SK-N-SH (cell line): ENCODE measurements around the gene C1orf35. TPM values are rescaled to one million over a fixed set of nuclear protein-coding genes. Genes with fewer than 3 reads are reported as not detected.
A peak's percentile ranks its signal among the peaks of the same experiment; 100 is the strongest.

Experiments used
- CTCF ChIA-PET: fragments of 300-600, 350-600 bp; formaldehyde crosslinking; extraction: SDS; loops from one replicate; lab custom pipeline; 2021; lab: Yijun Ruan, JAX
- POLR2A ChIA-PET: fragments of 350-600 bp; sonication (Branson Sonifier 250); formaldehyde crosslinking; extraction: SDS; loops from one replicate; lab custom pipeline; 2020; ENCODE audit warnings: antibody characterized with exemption, inconsistent platforms; lab: Yijun Ruan, JAX
- DNase-seq: peaks from one replicate; pipeline ENCODE4 v3.0.0; 2012
- H2AFZ ChIP-seq: fragments of 200-600 bp; sonication (generic); 2 replicates; pipeline ENCODE4 v1.8.1; 2016; ENCODE audit warnings: antibody characterized with exemption, mild to moderate bottlenecking, low read depth
- H3F3A ChIP-seq: fragments of 200-600 bp; sonication (generic); replicated peaks from 2 replicates; pipeline ENCODE3; 2016; ENCODE audit warnings: antibody characterized with exemption, mild to moderate bottlenecking; ENCODE audit not compliant: insufficient read depth
- H3K27ac ChIP-seq, 2 experiments: fragments of 200-500 bp in 1 of 2; fragments of 200-600 bp in 1 of 2; sonication (Bioruptor generic) in 1 of 2; sonication (generic), shearing (Covaris generic) in 1 of 2; 2 replicates each; pipeline versions ENCODE4 v1.5.1 to v1.6.1; 2014 to 2016; ENCODE audit warnings: low read depth in 2 of 2, inconsistent platforms in 1 of 2, low read length in 1 of 2, mild to moderate bottlenecking in 1 of 2, mixed read lengths in 1 of 2
- H3K27me3 ChIP-seq: fragments of 200-600 bp; sonication (generic), shearing (Covaris generic); 2 replicates; pipeline ENCODE4 v1.6.1; 2016; ENCODE audit warnings: mixed run types; ENCODE audit not compliant: insufficient read depth
- H3K36me3 ChIP-seq, 2 experiments: fragments of 200-500 bp in 1 of 2; fragments of 200-600 bp in 1 of 2; sonication (Bioruptor generic) in 1 of 2; sonication (generic) in 1 of 2; replicated peaks in 1 of 2; 2 replicates each; pipeline versions ENCODE3 to v1.5.1; 2014 to 2016; ENCODE audit warnings: low read length in 1 of 2, mild to moderate bottlenecking in 1 of 2; ENCODE audit not compliant: insufficient read depth in 2 of 2, control insufficient read depth in 1 of 2
- H3K4me1 ChIP-seq, 2 experiments: fragments of 200-500 bp in 1 of 2; fragments of 200-600 bp in 1 of 2; sonication (Bioruptor generic) in 1 of 2; sonication (generic), shearing (Covaris generic) in 1 of 2; 2 replicates each; pipeline versions ENCODE4 v1.5.1 to v1.6.1; 2014 to 2016; ENCODE audit warnings: low read depth in 1 of 2, low read length in 1 of 2, mixed run types in 1 of 2; ENCODE audit not compliant: insufficient read depth in 2 of 2, control insufficient read depth in 1 of 2
- H3K4me2 ChIP-seq: fragments of 200-600 bp; sonication (generic), shearing (Covaris generic); 2 replicates; pipeline ENCODE4 v1.6.1; 2017; ENCODE audit warnings: mixed run types
- H3K4me3 ChIP-seq, 2 experiments: fragments of 200-500 bp in 1 of 2; fragments of 200-600 bp in 1 of 2; sonication (Bioruptor generic) in 1 of 2; sonication (generic), shearing (Covaris generic) in 1 of 2; 2 replicates each; pipeline versions ENCODE4 v1.5.1 to v1.8.1; 2014 to 2016; ENCODE audit warnings: low read depth in 2 of 2, inconsistent platforms in 1 of 2, low read length in 1 of 2, mild to moderate bottlenecking in 1 of 2, mixed read lengths in 1 of 2, moderate library complexity in 1 of 2
- H3K79me2 ChIP-seq: fragments of 200-600 bp; sonication (generic); 2 replicates; pipeline ENCODE4 v1.8.1; 2017; ENCODE audit warnings: mild to moderate bottlenecking; ENCODE audit not compliant: insufficient read depth
- H3K9ac ChIP-seq: fragments of 200-600 bp; sonication (generic); 2 replicates; pipeline ENCODE4 v1.6.1; 2017; ENCODE audit warnings: mixed run types
- H3K9me2 ChIP-seq: fragments of 200-600 bp; sonication (generic); 2 replicates; pipeline ENCODE4 v1.6.1; 2017; ENCODE audit warnings: mixed run types
- H3K9me3 ChIP-seq: fragments of 200-600 bp; sonication (generic); 2 replicates; pipeline ENCODE4 v1.6.1; 2017; ENCODE audit warnings: mixed run types, mild to moderate bottlenecking, moderate library complexity
- H4K20me1 ChIP-seq: fragments of 200-600 bp; sonication (generic); 2 replicates; pipeline ENCODE4 v1.6.1; 2017; ENCODE audit warnings: mild to moderate bottlenecking, mixed run types; ENCODE audit not compliant: insufficient read depth
- CHD2 ChIP-seq: fragments of 150-350 bp; IDR thresholded peaks from 2 replicates; pipeline ENCODE4 v1.6.1; 2018; ENCODE audit warnings: low read length; ENCODE audit not compliant: partially characterized antibody
- EZH2phosphoT487 ChIP-seq: fragments of 200-600 bp; sonication (generic); IDR thresholded peaks from 2 replicates; pipeline ENCODE4 v1.6.1; 2017; ENCODE audit warnings: low read depth, mixed run types, mild to moderate bottlenecking, antibody characterized with exemption, moderate library complexity, borderline replicate concordance
- FOSL2 ChIP-seq: IDR thresholded peaks from 2 replicates; pipeline ENCODE4 v1.4.0; 2012; ENCODE audit warnings: low read depth, mild to moderate bottlenecking, moderate library complexity, borderline replicate concordance
- GABPA ChIP-seq: IDR thresholded peaks from 2 replicates; pipeline ENCODE4 v1.4.0; 2012; ENCODE audit warnings: low read depth, mild to moderate bottlenecking
- GATA2 ChIP-seq: sonication (generic); formaldehyde crosslinking; IDR thresholded peaks from 2 replicates; pipeline ENCODE4 v1.5.0; 2020; ENCODE audit warnings: mild to moderate bottlenecking, missing genetic modification reagents
- JUND ChIP-seq: IDR thresholded peaks from 2 replicates; pipeline ENCODE4 v1.4.0; 2012
- MEF2A ChIP-seq: IDR thresholded peaks from 2 replicates; pipeline ENCODE4 v1.4.0; 2012; ENCODE audit warnings: low read depth, borderline replicate concordance
- MXI1 ChIP-seq: IDR thresholded peaks from 2 replicates; pipeline ENCODE4 v1.6.1; 2012; ENCODE audit warnings: mild to moderate bottlenecking, low read depth, low read length, improper control_type of control experiment
- NRF1 ChIP-seq: IDR thresholded peaks from 2 replicates; pipeline ENCODE4 v1.6.1; 2012; ENCODE audit warnings: low read depth, mild to moderate bottlenecking, low read length
- POLR2AphosphoS5 ChIP-seq: IDR thresholded peaks from 2 replicates; pipeline ENCODE4 v1.6.1; 2012; ENCODE audit warnings: low read depth, low read length
- RAD21 ChIP-seq: IDR thresholded peaks from 2 replicates; pipeline ENCODE4 v1.6.1; 2012; ENCODE audit warnings: mild to moderate bottlenecking, low read length
- RCOR1 ChIP-seq: fragments of 150-350 bp; IDR thresholded peaks from 2 replicates; pipeline ENCODE4 v1.6.1; 2017; ENCODE audit warnings: antibody characterized with exemption, low read length
- REST ChIP-seq: IDR thresholded peaks from 2 replicates; pipeline ENCODE4 v1.6.1; 2012; ENCODE audit warnings: mild to moderate bottlenecking, low read depth, low read length, moderate library complexity
- RFX5 ChIP-seq: IDR thresholded peaks from 2 replicates; pipeline ENCODE4 v1.6.1; 2012; ENCODE audit warnings: mild to moderate bottlenecking, improper control_type of control experiment, low read length
- RXRA ChIP-seq: IDR thresholded peaks from 2 replicates; pipeline ENCODE4 v1.4.0; 2012; ENCODE audit warnings: low read depth, mild to moderate bottlenecking, borderline replicate concordance
- TAF1 ChIP-seq: IDR thresholded peaks from 2 replicates; pipeline ENCODE4 v1.6.1; 2012; ENCODE audit warnings: low read depth, mild to moderate bottlenecking, low read length, moderate library complexity, borderline replicate concordance
- TCF12 ChIP-seq: IDR thresholded peaks from 2 replicates; pipeline ENCODE4 v1.4.0; 2012
- TEAD4 ChIP-seq: IDR thresholded peaks from 2 replicates; pipeline ENCODE4 v1.4.0; 2012; ENCODE audit warnings: mild to moderate bottlenecking, borderline replicate concordance; ENCODE audit not compliant: insufficient read depth
- WGBS: methylation state at CpG from one replicate; pipeline ENCODE4 v1.1.6; 2017; ENCODE audit warnings: low lambda C conversion rate; 5-methylcytosine and 5-hydroxymethylcytosine counted together
- polyA plus RNA-seq, 3 experiments: library from polyadenylated mRNA; depleted of rRNA; stranded (reverse); fragments of >200 nt; gene quantifications; 2 replicates each; pipeline ENCODE4 v1.2.3, GENCODE V29; 2012
- TF ChIP-seq, protein P1 (sequence below): IDR thresholded peaks from 2 replicates; pipeline ENCODE4 v1.4.0; 2012; ENCODE audit warnings: low read depth, borderline replicate concordance
- TF ChIP-seq, protein P2 (sequence below): IDR thresholded peaks from 2 replicates; pipeline ENCODE4; 2012

Gene C1orf35
- polyA plus RNA-seq, 1 of the 3 experiments (the other 2 are of a cell fraction), result 42.9 TPM

- TF ChIP-seq POLR2AphosphoS5, result peak; percentile 91
- peak; percentile 72 for TF ChIP-seq TAF1
- TF ChIP-seq CHD2, result peak; percentile 71
- TF ChIP-seq, protein P1, sequence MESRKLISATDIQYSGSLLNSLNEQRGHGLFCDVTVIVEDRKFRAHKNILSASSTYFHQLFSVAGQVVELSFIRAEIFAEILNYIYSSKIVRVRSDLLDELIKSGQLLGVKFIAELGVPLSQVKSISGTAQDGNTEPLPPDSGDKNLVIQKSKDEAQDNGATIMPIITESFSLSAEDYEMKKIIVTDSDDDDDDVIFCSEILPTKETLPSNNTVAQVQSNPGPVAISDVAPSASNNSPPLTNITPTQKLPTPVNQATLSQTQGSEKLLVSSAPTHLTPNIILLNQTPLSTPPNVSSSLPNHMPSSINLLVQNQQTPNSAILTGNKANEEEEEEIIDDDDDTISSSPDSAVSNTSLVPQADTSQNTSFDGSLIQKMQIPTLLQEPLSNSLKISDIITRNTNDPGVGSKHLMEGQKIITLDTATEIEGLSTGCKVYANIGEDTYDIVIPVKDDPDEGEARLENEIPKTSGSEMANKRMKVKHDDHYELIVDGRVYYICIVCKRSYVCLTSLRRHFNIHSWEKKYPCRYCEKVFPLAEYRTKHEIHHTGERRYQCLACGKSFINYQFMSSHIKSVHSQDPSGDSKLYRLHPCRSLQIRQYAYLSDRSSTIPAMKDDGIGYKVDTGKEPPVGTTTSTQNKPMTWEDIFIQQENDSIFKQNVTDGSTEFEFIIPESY, result no peak
- TF ChIP-seq MXI1, result peak; percentile 84; the same call in 1 of the 2 replicates
- no peak for TF ChIP-seq GABPA
- TF ChIP-seq, protein P2, sequence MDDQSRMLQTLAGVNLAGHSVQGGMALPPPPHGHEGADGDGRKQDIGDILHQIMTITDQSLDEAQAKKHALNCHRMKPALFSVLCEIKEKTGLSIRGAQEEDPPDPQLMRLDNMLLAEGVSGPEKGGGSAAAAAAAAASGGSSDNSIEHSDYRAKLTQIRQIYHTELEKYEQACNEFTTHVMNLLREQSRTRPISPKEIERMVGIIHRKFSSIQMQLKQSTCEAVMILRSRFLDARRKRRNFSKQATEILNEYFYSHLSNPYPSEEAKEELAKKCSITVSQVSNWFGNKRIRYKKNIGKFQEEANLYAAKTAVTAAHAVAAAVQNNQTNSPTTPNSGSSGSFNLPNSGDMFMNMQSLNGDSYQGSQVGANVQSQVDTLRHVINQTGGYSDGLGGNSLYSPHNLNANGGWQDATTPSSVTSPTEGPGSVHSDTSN, result peak; percentile 29; the same call in 1 of the 2 replicates
- TF ChIP-seq, all 33 proteins: peak for 10
These were observed 6.2 kb upstream of the C1orf35 start, which contains the start of gene MRPL55 (continued) for GRCh38 chr1:228109073-228109961.

DNA sequence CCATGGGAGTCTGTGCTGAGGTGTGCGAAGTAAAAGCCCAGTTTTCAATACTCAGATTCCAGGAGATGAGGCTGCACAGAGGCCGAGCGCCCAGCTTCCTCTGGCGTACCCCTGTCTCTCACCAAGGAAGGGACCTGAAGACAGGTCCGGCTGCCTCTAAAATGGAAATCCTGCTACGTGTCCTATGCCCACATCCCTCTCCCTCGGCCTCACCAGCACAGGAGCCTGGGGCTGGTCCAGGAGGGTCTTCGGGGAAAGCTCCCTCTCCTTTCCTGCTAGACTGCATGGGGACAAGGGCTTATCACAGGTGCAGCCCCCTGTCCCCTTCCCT, 5.6 kb upstream of the C1orf35 start:
- TF ChIP-seq RAD21 (no peak), REST (no peak), MXI1 (no peak), MEF2A (no peak), RXRA (no peak), JUND (no peak), RFX5 (no peak), RCOR1 (no peak), FOSL2 (no peak), CHD2 (no peak), TEAD4 (no peak), GATA2 (CRISPR knock-in tag) (no peak), NRF1 (no peak), TCF12 (no peak), EZH2phosphoT487 (no peak)
- TF ChIP-seq, protein P1, result no peak
- POLR2A ChIA-PET, result no interaction called here

More for the DNA sequence above, 5.6 kb upstream of the C1orf35 start:
- H3K4me3 ChIP-seq, result peak overlapping the region; percentile 100
- peak overlapping the region; percentile 77; the same call in 1 of the 2 replicates for H2AFZ ChIP-seq
- WGBS, result 0% methylated on average over 1 of the region's 8 CpGs
- no peaks in the 10 kb centered on the region for H3K27me3 ChIP-seq
- no peaks in the 10 kb centered on the region for H3K9me2 ChIP-seq
- CTCF ChIA-PET, result interaction anchor here (5.6 kb wide), 1 partner anchor 22 kb away, joined by 31 read pairs; no protein-coding TSS in a partner anchor
- H3K79me2 ChIP-seq, result peaks cover 21% of the 10 kb centered on the region; the same call in 1 of the 2 replicates
- no peaks in the 10 kb centered on the region for H3K9me3 ChIP-seq
- no peaks in the 10 kb centered on the region for H4K20me1 ChIP-seq
- H3F3A ChIP-seq, result no peaks in the 10 kb centered on the region
- peaks cover 6 to 23% of the 10 kb centered on the region in 2 experiments for H3K36me3 ChIP-seq
- H3K4me1 ChIP-seq, result peaks cover 7 to 33% of the 10 kb centered on the region in 2 experiments; a peak in 3 of 4 replicates
- peak overlapping the region; percentile 89 for H3K4me2 ChIP-seq
- H3K9ac ChIP-seq, result peak overlapping the region; percentile 93
- DNase-seq, result no peak
- peak overlapping the region; percentile 43 to 79; a peak in 3 of 4 replicates for H3K27ac ChIP-seq
